ENCODE results near the gene TMEM258.

Gene TMEM258

DNA sequence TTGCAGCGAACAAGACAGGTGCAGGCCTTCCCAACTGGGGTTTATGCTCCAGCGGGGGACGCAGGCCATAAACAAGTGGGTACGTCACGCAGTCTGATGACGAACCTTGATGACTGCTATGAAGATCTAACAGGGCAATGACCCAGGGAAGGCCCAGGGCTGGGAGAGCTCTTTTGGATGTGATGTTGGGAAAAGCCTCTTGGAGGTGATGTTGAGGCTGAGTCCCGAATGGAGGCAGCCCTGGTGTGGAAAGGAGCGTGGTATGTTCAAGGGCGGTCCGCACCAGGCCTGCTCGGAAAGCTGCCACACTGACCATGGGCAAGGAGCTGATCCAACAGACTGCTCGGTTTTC lies 41.5 kb upstream of the TMEM258 start:
- Histone ChIP-seq H3K27me3 (ENCODE audit: control insufficient read depth in 2 of 2, insufficient read depth in 2 of 2, low read length in 2 of 2) (peaks cover 0 to 11% of the 10 kb centered on the region in 2 donors), H3K4me3 (ENCODE audit: low read length in 2 of 2) (no peak overlapping the region), H3K36me3 (ENCODE audit: control insufficient read depth in 2 of 2, insufficient read depth in 2 of 2, low read length in 2 of 2) (peaks cover 0 to 2% of the 10 kb centered on the region in 2 donors), H3K9me3 (ENCODE audit: control insufficient read depth in 2 of 2, low read length in 2 of 2) (no peaks in the 10 kb centered on the region), H3K9ac (ENCODE audit: low read depth in 1 of 2, low read length in 2 of 2) (no peak overlapping the region), H3K4me1 (ENCODE audit: control insufficient read depth in 2 of 2, insufficient read depth in 2 of 2, low read length in 2 of 2) (peaks cover 0 to 13% of the 10 kb centered on the region in 2 donors), H3K27ac (ENCODE audit: low read depth in 2 of 2, low read length in 2 of 2) (peak overlapping the region in 1 of 2 donors; percentile 23)

DNA sequence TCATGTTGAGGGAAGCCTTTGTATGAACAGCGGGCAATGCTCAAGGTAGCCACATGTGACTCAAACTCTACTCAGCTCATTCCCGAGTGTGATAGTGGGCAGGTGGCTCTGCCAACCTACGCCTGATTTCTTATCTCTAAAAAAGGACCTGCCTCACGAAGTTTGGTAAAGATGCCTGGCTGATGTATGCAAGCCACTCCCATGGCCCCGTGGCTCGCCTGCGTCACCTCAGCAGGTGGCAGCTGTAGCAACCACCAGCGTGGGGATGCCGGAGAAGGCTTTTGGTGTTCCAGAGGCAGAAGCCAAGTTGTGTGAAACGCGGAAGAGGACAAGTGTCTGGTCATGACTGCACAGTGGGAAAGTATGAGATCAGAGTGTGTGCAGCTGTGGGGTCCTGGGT lies 41.1 kb upstream of the TMEM258 start:
- Histone ChIP-seq H3K36me3 (ENCODE audit: control insufficient read depth in 2 of 2, insufficient read depth in 2 of 2, low read length in 2 of 2) (no peaks in the 10 kb centered on the region), H3K9me3 (ENCODE audit: control insufficient read depth in 2 of 2, low read length in 2 of 2) (no peaks in the 10 kb centered on the region), H3K4me3 (ENCODE audit: low read length in 2 of 2) (no peak overlapping the region), H3K27me3 (ENCODE audit: control insufficient read depth in 2 of 2, insufficient read depth in 2 of 2, low read length in 2 of 2) (peaks cover 2 to 14% of the 10 kb centered on the region in 2 donors), H3K27ac (ENCODE audit: low read depth in 2 of 2, low read length in 2 of 2) (no peak overlapping the region), H3K9ac (ENCODE audit: low read depth in 1 of 2, low read length in 2 of 2) (no peak overlapping the region), H3K4me1 (ENCODE audit: control insufficient read depth in 2 of 2, insufficient read depth in 2 of 2, low read length in 2 of 2) (peaks cover 0 to 13% of the 10 kb centered on the region in 2 donors)

DNA sequence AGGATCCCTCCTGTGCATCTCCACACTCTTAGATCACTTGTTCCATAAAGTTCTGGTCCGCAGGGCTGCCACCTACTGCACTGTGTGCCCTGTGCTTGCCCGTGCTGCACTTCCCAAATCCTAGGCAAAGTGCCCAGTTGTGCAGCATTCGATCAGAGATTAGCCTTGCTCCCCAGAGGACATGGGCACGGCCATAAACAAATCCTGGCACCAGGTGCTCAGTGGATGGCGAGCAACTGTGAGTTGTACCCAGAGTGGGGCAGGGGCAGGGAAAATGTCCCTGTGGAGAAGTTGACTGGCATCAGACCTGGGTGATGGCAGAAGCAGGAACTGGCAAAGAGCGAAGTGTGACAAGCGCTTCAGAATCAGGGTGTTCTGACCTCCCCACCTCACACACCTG lies 40.4 kb upstream of the TMEM258 start:
- Histone ChIP-seq H3K27ac (ENCODE audit: low read depth in 2 of 2, low read length in 2 of 2) (no peak overlapping the region), H3K27me3 (ENCODE audit: control insufficient read depth in 2 of 2, insufficient read depth in 2 of 2, low read length in 2 of 2) (peaks cover 4 to 16% of the 10 kb centered on the region in 2 donors), H3K9me3 (ENCODE audit: control insufficient read depth in 2 of 2, low read length in 2 of 2) (no peaks in the 10 kb centered on the region), H3K36me3 (ENCODE audit: control insufficient read depth in 2 of 2, insufficient read depth in 2 of 2, low read length in 2 of 2) (no peaks in the 10 kb centered on the region), H3K4me1 (ENCODE audit: control insufficient read depth in 2 of 2, insufficient read depth in 2 of 2, low read length in 2 of 2) (peaks cover 0 to 15% of the 10 kb centered on the region in 2 donors), H3K4me3 (ENCODE audit: low read length in 2 of 2) (no peak overlapping the region), H3K9ac (ENCODE audit: low read depth in 1 of 2, low read length in 2 of 2) (no peak overlapping the region)

DNA sequence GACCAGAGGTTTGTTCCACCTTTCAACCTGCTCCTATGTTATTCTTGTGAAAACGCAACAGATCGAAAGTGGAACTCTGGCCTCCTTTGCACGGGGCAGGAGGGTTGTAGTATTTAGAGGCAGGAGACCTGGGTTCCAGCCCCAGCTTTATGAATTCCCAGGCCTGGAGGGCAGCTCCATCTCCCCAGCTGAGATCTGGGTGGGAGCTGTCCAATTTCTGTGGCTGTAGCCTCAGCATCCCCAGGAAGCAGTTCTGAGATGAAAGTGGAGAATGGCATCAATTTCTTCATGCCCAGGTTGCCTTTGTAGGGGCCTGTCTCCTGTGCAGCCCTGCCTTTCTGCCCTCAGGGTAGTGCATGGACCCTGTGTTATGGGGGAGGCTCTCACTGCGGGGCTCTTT lies 39.8 kb upstream of the TMEM258 start:
- H3K4me1 ChIP-seq (ENCODE audit: control insufficient read depth in 2 of 2, insufficient read depth in 2 of 2, low read length in 2 of 2): peaks cover 2 to 15% of the 10 kb centered on the region in 2 donors
- no peaks in the 10 kb centered on the region for H3K9me3 ChIP-seq (ENCODE audit: control insufficient read depth in 2 of 2, low read length in 2 of 2)

DNA sequence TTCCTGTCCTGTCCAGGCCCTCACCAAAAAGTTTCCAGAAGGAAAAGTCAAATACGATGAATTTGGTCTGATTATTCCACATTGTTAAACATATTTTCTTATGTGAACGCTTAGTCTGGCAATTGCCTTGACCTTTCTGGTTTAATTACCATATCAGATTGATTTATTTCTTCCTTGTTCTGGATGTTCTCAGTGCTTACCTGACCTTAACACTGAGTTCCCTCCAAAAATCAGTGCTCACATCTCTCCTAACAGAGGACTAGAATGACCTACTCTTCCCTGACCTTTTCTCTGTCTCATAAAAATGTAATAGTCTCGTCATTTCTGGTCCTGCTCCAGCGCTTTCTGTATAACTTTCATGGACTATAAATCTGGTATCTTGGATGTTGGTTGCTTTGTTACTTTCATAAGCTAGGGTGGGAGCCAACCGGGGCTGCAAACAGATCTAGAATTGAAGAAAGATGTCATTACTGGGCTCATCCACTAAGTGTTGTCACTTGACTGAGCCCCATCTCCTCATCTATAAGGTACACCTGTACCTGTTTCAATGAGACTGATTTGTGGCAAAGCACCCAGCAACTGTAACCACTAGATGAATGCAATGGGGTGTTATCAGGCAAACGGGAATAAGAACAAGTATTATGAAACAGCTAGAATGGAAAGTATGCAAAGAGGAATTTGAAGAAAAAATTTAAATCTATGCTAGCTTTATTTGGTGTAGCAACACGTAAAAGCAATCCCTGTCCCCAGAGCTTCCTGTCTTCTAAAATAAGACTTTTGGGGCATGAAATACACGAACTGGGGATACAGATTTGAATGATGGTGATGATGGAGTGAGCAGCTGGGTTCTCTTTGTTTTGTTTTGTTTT lies 38.1 kb upstream of the TMEM258 start:
- H3K27ac ChIP-seq (ENCODE audit: low read depth in 2 of 2, low read length in 2 of 2): peak overlapping the region in 1 of 2 donors; percentile 58
- H3K9me3 ChIP-seq (ENCODE audit: control insufficient read depth in 2 of 2, low read length in 2 of 2): no peaks in the 10 kb centered on the region
- H3K27me3 ChIP-seq (ENCODE audit: control insufficient read depth in 2 of 2, insufficient read depth in 2 of 2, low read length in 2 of 2): peaks cover 4 to 27% of the 10 kb centered on the region in 2 donors
- no peak overlapping the region for H3K9ac ChIP-seq (ENCODE audit: low read depth in 1 of 2, low read length in 2 of 2)
- H3K36me3 ChIP-seq (ENCODE audit: control insufficient read depth in 2 of 2, insufficient read depth in 2 of 2, low read length in 2 of 2): no peaks in the 10 kb centered on the region
- peaks cover 3 to 15% of the 10 kb centered on the region in 2 donors for H3K4me1 ChIP-seq (ENCODE audit: control insufficient read depth in 2 of 2, insufficient read depth in 2 of 2, low read length in 2 of 2)
- no peak overlapping the region for H3K4me3 ChIP-seq (ENCODE audit: low read length in 2 of 2)

More for the DNA sequence above, 39.8 kb upstream of the TMEM258 start:
- Histone ChIP-seq H3K4me3 (ENCODE audit: low read length in 2 of 2) (no peak overlapping the region), H3K9ac (ENCODE audit: low read depth in 1 of 2, low read length in 2 of 2) (no peak overlapping the region), H3K36me3 (ENCODE audit: control insufficient read depth in 2 of 2, insufficient read depth in 2 of 2, low read length in 2 of 2) (no peaks in the 10 kb centered on the region), H3K27ac (ENCODE audit: low read depth in 2 of 2, low read length in 2 of 2) (no peak overlapping the region), H3K27me3 (ENCODE audit: control insufficient read depth in 2 of 2, insufficient read depth in 2 of 2, low read length in 2 of 2) (peaks cover 4 to 19% of the 10 kb centered on the region in 2 donors)

DNA sequence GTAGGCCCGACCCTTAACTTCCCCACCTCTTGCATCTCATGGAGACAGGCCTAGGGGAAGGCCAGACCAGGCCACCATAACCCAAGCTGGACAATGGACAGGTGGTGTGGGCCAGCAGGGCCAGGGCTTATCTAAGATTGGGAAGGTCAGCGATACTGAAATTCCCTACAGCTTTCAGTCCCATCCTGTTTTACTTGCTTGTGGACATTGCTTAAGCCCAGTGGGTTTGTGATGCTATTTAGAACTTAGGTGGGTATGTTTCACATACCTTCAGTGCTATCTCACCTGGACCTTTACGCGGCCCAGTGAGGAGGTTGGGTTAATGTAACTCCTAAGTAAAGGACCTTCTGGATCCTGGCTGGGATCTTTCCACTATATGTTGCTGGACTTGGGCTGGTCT lies 37.4 kb upstream of the TMEM258 start:
- H3K27me3 ChIP-seq (ENCODE audit: control insufficient read depth in 2 of 2, insufficient read depth in 2 of 2, low read length in 2 of 2): peaks cover 4 to 27% of the 10 kb centered on the region in 2 donors
- H3K9ac ChIP-seq (ENCODE audit: low read depth in 1 of 2, low read length in 2 of 2): no peak overlapping the region
- H3K4me3 ChIP-seq (ENCODE audit: low read length in 2 of 2): no peak overlapping the region
- H3K9me3 ChIP-seq (ENCODE audit: control insufficient read depth in 2 of 2, low read length in 2 of 2): no peaks in the 10 kb centered on the region
- H3K4me1 ChIP-seq (ENCODE audit: control insufficient read depth in 2 of 2, insufficient read depth in 2 of 2, low read length in 2 of 2): peaks cover 3 to 11% of the 10 kb centered on the region in 2 donors
- H3K27ac ChIP-seq (ENCODE audit: low read depth in 2 of 2, low read length in 2 of 2): peak overlapping the region in 1 of 2 donors; percentile 58
- no peaks in the 10 kb centered on the region for H3K36me3 ChIP-seq (ENCODE audit: control insufficient read depth in 2 of 2, insufficient read depth in 2 of 2, low read length in 2 of 2)

DNA sequence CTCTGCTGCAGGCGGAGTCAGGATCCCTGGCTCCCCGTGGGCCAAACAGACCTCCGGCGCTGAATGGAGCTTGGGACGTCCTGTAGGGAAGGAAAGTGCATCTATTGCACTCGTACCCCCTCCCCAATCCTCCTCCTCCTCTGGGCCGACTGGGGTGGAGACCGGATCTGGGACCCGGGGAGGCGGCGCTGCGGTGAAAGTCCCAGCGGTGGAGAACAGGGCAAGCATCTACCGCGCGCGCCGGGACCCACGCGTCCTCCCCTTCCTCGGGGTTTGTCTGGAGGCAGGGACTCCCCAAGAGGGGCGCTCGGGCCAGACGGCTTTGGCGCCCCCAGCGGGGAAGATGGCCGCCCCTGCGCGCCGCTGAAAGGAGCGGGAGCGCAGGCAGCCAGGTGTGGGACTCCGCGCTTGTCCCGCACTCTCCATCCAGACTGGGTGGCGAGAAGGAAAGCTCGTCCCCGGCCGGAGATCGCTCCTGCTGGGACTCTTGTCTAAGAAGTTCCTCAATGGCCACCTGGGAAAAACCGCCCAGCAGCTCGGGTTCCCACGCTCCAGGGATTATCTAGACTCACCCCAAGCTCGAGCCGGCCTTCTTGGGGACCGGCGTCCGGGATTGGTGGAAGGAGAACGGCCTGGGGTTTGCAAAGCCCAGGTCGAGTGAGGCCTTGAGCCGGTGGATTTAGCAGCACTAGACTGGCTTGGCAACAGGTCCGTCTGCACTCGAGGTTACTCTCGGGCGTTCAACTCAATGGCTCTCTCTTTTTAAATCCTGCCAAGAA lies 36.4 kb upstream of the TMEM258 start:
- Histone ChIP-seq H3K27me3 (ENCODE audit: control insufficient read depth in 2 of 2, insufficient read depth in 2 of 2, low read length in 2 of 2) (peaks cover 4 to 27% of the 10 kb centered on the region in 2 donors), H3K4me1 (ENCODE audit: control insufficient read depth in 2 of 2, insufficient read depth in 2 of 2, low read length in 2 of 2) (peaks cover 3 to 7% of the 10 kb centered on the region in 2 donors), H3K4me3 (ENCODE audit: low read length in 2 of 2) (peak overlapping the region; percentile 62 to 64), H3K27ac (ENCODE audit: low read depth in 2 of 2, low read length in 2 of 2) (peak overlapping the region; percentile 58 to 72), H3K9me3 (ENCODE audit: control insufficient read depth in 2 of 2, low read length in 2 of 2) (no peaks in the 10 kb centered on the region), H3K9ac (ENCODE audit: low read depth in 1 of 2, low read length in 2 of 2) (peak overlapping the region in 1 of 2 donors; percentile 60), H3K36me3 (ENCODE audit: control insufficient read depth in 2 of 2, insufficient read depth in 2 of 2, low read length in 2 of 2) (no peaks in the 10 kb centered on the region)

DNA sequence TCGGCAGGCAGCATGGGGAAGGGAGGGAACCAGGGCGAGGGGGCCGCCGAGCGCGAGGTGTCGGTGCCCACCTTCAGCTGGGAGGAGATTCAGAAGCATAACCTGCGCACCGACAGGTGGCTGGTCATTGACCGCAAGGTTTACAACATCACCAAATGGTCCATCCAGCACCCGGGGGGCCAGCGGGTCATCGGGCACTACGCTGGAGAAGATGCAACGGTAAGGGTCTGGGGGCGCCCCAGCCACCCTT lies 35.9 kb upstream of the TMEM258 start:
- Histone ChIP-seq H3K27ac (ENCODE audit: low read depth in 2 of 2, low read length in 2 of 2) (peak overlapping the region; percentile 58 to 72), H3K9me3 (ENCODE audit: control insufficient read depth in 2 of 2, low read length in 2 of 2) (no peaks in the 10 kb centered on the region), H3K4me1 (ENCODE audit: control insufficient read depth in 2 of 2, insufficient read depth in 2 of 2, low read length in 2 of 2) (peaks cover 3 to 7% of the 10 kb centered on the region in 2 donors), H3K4me3 (ENCODE audit: low read length in 2 of 2) (peak overlapping the region; percentile 62 to 64), H3K36me3 (ENCODE audit: control insufficient read depth in 2 of 2, insufficient read depth in 2 of 2, low read length in 2 of 2) (no peaks in the 10 kb centered on the region), H3K27me3 (ENCODE audit: control insufficient read depth in 2 of 2, insufficient read depth in 2 of 2, low read length in 2 of 2) (peaks cover 4 to 27% of the 10 kb centered on the region in 2 donors), H3K9ac (ENCODE audit: low read depth in 1 of 2, low read length in 2 of 2) (peak overlapping the region; percentile 6 to 60)

DNA sequence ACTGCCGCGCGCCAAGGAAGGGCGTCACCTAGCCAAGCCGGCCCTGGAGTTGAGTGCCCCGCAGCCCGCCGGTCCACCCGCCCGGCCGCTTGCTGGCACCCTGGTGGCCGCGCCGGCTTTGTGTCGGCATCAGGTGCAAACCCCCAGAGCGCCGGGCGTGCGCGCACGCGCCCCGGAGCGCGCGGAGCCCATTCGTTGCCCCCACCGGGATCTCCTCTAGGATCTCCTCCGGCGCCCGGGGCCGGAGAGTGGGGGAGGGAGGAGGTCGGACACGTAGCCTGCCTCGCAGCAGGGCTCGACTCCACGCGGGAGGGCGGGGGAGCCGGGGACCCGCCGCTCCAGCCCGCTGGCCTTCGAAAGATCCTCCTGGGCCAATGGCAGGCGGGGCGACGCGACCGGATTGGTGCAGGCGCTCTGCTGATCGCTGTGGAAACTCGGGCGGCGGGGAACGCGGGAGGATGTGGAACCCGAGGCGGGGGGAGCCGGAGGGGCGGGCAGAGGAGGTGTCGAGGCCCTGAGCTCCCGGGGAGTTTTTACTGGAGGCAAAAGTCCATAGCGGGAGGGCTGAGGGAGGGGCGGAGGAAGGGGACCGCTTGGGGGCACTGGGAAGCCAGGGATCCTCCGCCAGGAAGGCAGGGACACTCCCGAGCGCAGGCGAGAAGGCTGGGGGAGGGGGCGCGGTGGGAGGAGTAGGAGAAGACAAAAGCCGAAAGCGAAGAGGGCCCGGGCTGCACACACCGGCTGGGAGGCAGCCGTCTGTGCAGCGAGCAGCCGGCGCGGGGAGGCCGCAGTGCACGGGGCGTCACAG lies 35.4 kb upstream of the TMEM258 start, which contains the start of gene FADS2:
Gene FADS2 (plus strand): TSS at position 730 of the 808 bp plus-strand sequence. CDS start 91 bp downstream, outside the sequence.
- Histone ChIP-seq H3K36me3 (ENCODE audit: control insufficient read depth in 2 of 2, insufficient read depth in 2 of 2, low read length in 2 of 2) (no peaks in the 10 kb centered on the region), H3K27me3 (ENCODE audit: control insufficient read depth in 2 of 2, insufficient read depth in 2 of 2, low read length in 2 of 2) (peaks cover 4 to 27% of the 10 kb centered on the region in 2 donors), H3K4me3 (ENCODE audit: low read length in 2 of 2) (peak within 1 kb of the TSS; percentile 62 to 64), H3K9ac (ENCODE audit: low read depth in 1 of 2, low read length in 2 of 2) (peak within 1 kb of the TSS; percentile 6 to 61), H3K4me1 (ENCODE audit: control insufficient read depth in 2 of 2, insufficient read depth in 2 of 2, low read length in 2 of 2) (peaks cover 3 to 7% of the 10 kb centered on the region in 2 donors), H3K27ac (ENCODE audit: low read depth in 2 of 2, low read length in 2 of 2) (peak within 1 kb of the TSS; percentile 70 to 72), H3K9me3 (ENCODE audit: control insufficient read depth in 2 of 2, low read length in 2 of 2) (no peaks in the 10 kb centered on the region)
